ENCODE measurements around the gene MKNK2.
A peak's percentile ranks its signal among the peaks of the same experiment; 100 is the strongest.

The MKNK2 gene

DNA sequence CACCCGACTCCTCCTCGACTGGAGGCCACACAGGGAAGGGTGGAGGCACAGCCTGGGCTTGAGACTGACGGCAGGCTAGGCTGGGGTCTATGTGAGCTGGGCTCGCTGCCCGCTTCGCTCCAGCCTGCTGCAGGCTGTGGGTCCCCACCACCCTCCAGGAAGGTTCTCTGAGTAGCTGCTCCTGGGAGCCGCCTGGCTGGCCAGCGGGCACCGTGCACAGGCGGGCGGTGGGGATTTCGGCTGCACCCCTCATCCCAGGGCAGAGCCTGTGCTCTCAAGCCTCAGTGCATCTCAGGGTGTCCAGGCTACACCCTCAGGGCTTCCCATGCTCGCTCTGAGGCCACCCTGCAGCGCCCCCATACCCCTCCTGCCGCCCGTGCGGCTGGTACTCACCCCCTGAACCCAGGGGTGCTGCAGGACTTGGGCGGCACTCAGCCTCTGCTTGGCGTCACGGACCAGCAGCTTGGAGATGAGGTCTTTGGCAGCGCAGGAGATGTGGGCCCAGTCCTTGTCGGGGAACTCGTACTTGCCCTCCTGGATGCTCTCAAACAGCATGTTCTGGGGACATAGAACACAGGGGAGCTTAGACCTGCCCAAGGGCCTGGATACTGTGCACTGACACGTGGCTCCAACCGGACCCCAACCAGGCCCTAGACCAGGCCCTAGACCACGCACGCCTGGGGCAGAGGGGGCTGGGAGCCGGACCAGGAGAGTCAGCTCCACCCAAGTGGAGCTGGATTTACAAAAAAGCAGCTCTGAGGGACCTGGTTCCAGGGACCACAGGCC lies 10.2 kb downstream of the MKNK2 start:
- Histone ChIP-seq H3K4me2 (ENCODE audit: low read length) (peak overlapping the region; percentile 72), H3K36me3 (ENCODE audit: insufficient read depth, low read length) (peaks cover 43% of the 10 kb centered on the region), H3K9me2 (ENCODE audit: low read depth, low read length) (no peaks in the 10 kb centered on the region), H3K4me1 (ENCODE audit: insufficient read depth, low read length, severe bottlenecking) (peaks cover 57% of the 10 kb centered on the region), H2AFZ (ENCODE audit: low read length) (no peak overlapping the region), H3K9ac (ENCODE audit: low read length) (peak overlapping the region; percentile 94), H4K20me1 (ENCODE audit: insufficient read depth, low read length) (no peaks in the 10 kb centered on the region), H3K27me3 (ENCODE audit: insufficient read depth, low read length) (no peaks in the 10 kb centered on the region), H3K27ac (ENCODE audit: low read depth, low read length, poor library complexity, severe bottlenecking) (peak overlapping the region; percentile 87), H3K9me3 (ENCODE audit: low read length) (no peaks in the 10 kb centered on the region), H3F3A (ENCODE audit: insufficient read depth, low read length) (0 out of 2 replicates have a peak, but pooled peaks cover 5% of the 10 kb centered on the region), H3K79me2 (ENCODE audit: insufficient read depth, low read length) (no peaks in the 10 kb centered on the region), H3K4me3 (ENCODE audit: low read depth, low read length, poor library complexity, severe bottlenecking) (peak overlapping the region; percentile 77)
- no peak for TF ChIP-seq EZH2 (IDR thresholded peaks at IDR 0.05; ENCODE audit: borderline replicate concordance, low read length)
- TF ChIP-seq CTCF (IDR thresholded peaks at IDR 0.05; ENCODE audit: low read length), result no peak

GRCh38 chr19:2039959-2040646 lies 10.9 kb downstream of the MKNK2 start:
- TF ChIP-seq EZH2 (IDR thresholded peaks at IDR 0.05; ENCODE audit: borderline replicate concordance, low read length) (no peak), CTCF (IDR thresholded peaks at IDR 0.05; ENCODE audit: low read length) (no peak)
- H4K20me1 ChIP-seq (ENCODE audit: insufficient read depth, low read length), result no peaks in the 10 kb centered on the region
- peak overlapping the region; percentile 77 for H3K4me3 ChIP-seq (ENCODE audit: low read depth, low read length, poor library complexity, severe bottlenecking)
- no peak overlapping the region for H3K27ac ChIP-seq (ENCODE audit: low read depth, low read length, poor library complexity, severe bottlenecking)
- H3K27me3 ChIP-seq (ENCODE audit: insufficient read depth, low read length), result no peaks in the 10 kb centered on the region
- no peaks in the 10 kb centered on the region for H3K9me2 ChIP-seq (ENCODE audit: low read depth, low read length)
- peaks cover 40% of the 10 kb centered on the region for H3K36me3 ChIP-seq (ENCODE audit: insufficient read depth, low read length)
- no peaks in the 10 kb centered on the region for H3K79me2 ChIP-seq (ENCODE audit: insufficient read depth, low read length)
- H3K9ac ChIP-seq (ENCODE audit: low read length), result no peak overlapping the region
- peak overlapping the region; percentile 72 for H3K4me2 ChIP-seq (ENCODE audit: low read length)
- 0 out of 2 replicates have a peak, but pooled peaks cover 5% of the 10 kb centered on the region for H3F3A ChIP-seq (ENCODE audit: insufficient read depth, low read length)
- no peak overlapping the region for H2AFZ ChIP-seq (ENCODE audit: low read length)
- H3K9me3 ChIP-seq (ENCODE audit: low read length), result no peaks in the 10 kb centered on the region
- peaks cover 54% of the 10 kb centered on the region for H3K4me1 ChIP-seq (ENCODE audit: insufficient read depth, low read length, severe bottlenecking)

DNA sequence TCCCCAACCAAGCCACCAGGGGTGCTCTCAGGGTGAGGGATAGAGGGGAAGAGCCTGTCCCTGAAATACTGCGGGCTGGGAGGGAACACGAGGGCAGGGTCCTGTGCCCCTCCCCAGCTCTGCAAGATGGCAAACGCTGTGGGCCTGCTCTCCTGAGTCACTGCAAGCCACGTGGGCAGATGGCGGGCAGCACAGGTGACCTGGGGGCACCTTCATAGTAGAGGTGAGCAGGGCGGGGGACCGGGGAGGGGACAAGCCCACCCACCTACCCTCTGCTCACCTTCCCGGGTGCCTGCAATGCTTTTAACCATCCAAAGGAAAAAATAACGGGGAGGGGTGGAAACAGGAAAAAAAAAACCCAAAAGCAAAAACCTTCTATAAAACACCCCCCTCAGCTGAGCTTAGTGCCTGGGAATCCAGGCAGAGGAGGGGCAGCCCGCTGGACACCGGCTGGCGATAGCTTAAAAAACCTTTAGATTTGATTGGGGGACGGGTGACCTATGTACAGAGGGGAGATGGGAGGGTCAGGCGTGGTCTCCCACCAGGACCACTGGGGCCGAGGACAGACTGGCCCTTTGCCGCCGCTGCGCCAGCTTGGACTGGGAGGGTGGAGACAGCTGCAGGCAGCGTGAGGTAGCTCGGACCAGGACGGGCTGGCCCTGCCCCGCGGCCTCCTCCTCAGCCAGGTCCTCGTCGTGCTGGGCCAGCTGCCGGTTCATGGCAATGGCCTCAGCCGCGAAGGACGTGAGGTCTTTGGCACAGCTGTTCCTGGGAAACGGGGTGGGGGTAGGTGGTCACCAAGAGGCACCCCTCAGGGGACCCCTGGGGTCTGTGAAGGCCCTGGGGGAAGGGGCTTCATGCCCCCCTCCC lies 11.7 kb downstream of the MKNK2 start:
- no peak overlapping the region for H3K4me3 ChIP-seq (ENCODE audit: low read depth, low read length, poor library complexity, severe bottlenecking)
- no peaks in the 10 kb centered on the region for H3K9me3 ChIP-seq (ENCODE audit: low read length)
- H4K20me1 ChIP-seq (ENCODE audit: insufficient read depth, low read length), result no peaks in the 10 kb centered on the region
- H3K9ac ChIP-seq (ENCODE audit: low read length), result no peak overlapping the region
- no peaks in the 10 kb centered on the region for H3K27me3 ChIP-seq (ENCODE audit: insufficient read depth, low read length)
- 0 out of 2 replicates have a peak, but pooled peaks cover 5% of the 10 kb centered on the region for H3F3A ChIP-seq (ENCODE audit: insufficient read depth, low read length)
- no peak overlapping the region for H2AFZ ChIP-seq (ENCODE audit: low read length)
- no peaks in the 10 kb centered on the region for H3K9me2 ChIP-seq (ENCODE audit: low read depth, low read length)
- H3K4me2 ChIP-seq (ENCODE audit: low read length), result no peak overlapping the region
- H3K4me1 ChIP-seq (ENCODE audit: insufficient read depth, low read length, severe bottlenecking), result peaks cover 52% of the 10 kb centered on the region
- H3K36me3 ChIP-seq (ENCODE audit: insufficient read depth, low read length), result peaks cover 40% of the 10 kb centered on the region
- H3K27ac ChIP-seq (ENCODE audit: low read depth, low read length, poor library complexity, severe bottlenecking), result no peak overlapping the region
- TF ChIP-seq CTCF (IDR thresholded peaks at IDR 0.05; ENCODE audit: low read length), result no peak
- no peak for TF ChIP-seq EZH2 (IDR thresholded peaks at IDR 0.05; ENCODE audit: borderline replicate concordance, low read length)
- no peaks in the 10 kb centered on the region for H3K79me2 ChIP-seq (ENCODE audit: insufficient read depth, low read length)

Data from OCI-LY1 (cell line).